Fibroblast of lung (primary cell): ENCODE measurements around the gene RIPPLY2.

Source experiments
- CTCF ChIP-seq, 2 donors: IDR thresholded peaks in 1 of 2; conservative IDR thresholded peaks in 1 of 2; 1 replicate in 1 of 2; 2 replicates in 1 of 2; pipeline ENCODE4 v1.5.1; 2011 to 2012; ENCODE audit warnings: low read length in 2 of 2, control low read depth in 1 of 2, inconsistent platforms in 1 of 2, low read depth in 1 of 2, mild to moderate bottlenecking in 1 of 2
- EZH2 ChIP-seq: IDR thresholded peaks from 2 replicates; pipeline ENCODE4 v1.5.1; 2012; ENCODE audit warnings: low read length, control low read depth, mild to moderate bottlenecking; ENCODE audit errors: missing control alignments

GRCh38 chr6:83844170-83844569 lies 9.0 kb upstream of the RIPPLY2 start:
- TF ChIP-seq CTCF (conservative IDR thresholded peaks at IDR 0.05 in 1 of 2, IDR thresholded peaks at IDR 0.05 in 1 of 2; ENCODE audit: low read depth in 1 of 2, low read length in 2 of 2) (no peak), EZH2 (no peak)
